ENCODE measurements around the gene NAPA.
"Not testable (repeated sequence)": the region's sequence is repeated elsewhere in the genome, so short reads cannot be mapped to it uniquely, and the experiment has no call there.

The NAPA gene

GRCh38 chr19:47499371-47499770 lies 15.5 kb downstream of the NAPA start:
- no peak for DNase-seq

GRCh38 chr19:47498561-47498960 lies 16.3 kb downstream of the NAPA start:
- no peak for DNase-seq

GRCh38 chr19:47497821-47498520 lies 16.9 kb downstream of the NAPA start:
- DNase-seq, result no peak

DNA sequence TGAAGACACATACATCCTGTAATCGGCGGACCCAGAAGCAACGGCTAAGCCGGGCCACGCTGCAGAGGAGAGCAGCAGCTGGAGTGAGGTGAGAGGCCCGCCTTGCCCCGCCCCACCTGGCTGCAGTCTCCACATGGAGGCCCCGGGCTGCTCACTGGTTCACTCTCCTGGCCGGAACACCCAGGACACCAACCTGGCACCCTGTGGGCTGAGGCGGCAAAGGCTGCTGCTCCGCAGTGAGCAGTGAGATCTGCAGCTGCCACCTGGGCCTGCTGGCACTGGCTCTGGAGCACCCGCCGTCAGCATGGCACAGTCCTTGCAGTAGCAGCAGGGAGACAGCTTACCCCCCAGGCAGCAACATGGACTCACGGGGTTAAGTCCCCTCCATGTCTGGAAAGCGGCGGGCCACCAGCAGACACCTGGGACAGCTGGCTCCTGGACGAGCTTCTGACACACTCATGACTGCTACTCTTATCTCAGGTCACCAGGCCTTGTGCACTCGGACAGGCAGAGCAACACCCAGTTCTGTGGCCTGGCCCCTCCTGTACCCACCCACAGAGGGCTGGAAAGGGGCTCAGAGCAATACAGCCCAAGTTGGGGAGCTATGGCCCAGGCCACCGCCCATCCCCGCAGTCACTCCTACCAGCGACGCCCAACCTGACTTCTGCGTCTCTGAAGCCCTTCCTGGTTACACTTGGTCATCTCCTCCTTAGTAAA lies 17.7 kb downstream of the NAPA start:
- no peak for DNase-seq

DNA sequence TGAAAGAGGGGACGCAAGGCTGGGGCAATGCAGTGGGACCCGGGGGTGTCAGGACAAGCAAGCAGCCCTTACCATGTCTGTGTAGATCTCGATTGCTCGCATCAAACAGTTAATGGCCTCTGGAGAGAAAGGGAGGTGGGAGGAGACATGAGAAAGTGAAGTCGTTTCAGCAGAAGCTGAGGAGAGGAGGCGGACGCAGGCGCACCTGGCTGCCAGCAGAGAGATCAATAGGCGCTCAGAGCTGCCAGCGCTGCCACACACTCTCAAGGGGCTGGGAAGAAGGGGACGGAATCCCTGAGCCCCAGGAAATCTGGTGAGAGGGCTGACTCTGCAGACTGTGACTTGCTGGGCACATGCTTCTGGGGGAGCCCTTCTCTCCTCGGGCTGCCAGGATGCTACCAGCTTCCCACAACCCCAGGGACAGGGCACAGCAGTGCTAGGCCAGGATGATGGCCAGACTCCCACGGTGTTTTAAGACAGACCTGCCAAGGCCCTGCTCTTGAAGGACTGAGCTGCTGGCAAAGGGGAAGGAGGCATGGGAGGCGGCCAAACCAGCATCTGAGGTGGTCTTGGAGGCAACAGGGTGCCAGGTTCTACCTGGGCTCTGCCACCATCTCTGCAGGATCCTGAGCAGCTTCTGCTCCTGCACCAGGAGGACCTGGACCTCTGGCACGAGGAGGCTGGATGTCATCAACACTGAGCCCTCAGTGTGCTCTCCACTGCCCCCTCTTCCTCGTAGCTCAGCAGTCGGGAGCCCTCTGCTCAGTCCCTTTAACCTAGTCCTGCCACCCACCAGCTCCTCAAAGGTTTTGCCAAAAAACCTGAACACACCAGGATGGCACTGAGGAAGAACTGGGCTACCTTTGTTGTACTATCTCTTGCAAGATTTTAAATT lies 19.1 kb downstream of the NAPA start:
- no peak for DNase-seq

DNA sequence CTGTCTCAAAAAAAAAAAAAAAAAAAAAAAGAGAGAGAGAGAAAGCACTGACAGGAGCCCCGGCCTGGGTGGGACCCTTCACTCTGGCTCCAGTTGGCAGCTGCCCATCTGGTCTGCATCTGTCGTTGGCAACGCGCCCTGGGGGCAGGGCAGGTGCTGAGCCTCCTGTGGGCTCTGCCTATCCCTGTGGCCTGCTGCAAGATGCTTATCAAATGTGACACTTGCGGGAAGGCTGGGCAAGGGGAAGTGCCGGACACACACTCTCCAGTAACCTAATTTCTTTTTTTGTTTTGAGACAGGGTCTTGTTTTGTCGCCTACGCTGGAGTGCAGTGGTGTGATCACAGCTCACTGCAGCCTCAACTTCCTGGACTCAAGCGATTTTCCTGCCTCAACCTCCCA lies 20.1 kb downstream of the NAPA start:
- no peak for DNase-seq

DNA sequence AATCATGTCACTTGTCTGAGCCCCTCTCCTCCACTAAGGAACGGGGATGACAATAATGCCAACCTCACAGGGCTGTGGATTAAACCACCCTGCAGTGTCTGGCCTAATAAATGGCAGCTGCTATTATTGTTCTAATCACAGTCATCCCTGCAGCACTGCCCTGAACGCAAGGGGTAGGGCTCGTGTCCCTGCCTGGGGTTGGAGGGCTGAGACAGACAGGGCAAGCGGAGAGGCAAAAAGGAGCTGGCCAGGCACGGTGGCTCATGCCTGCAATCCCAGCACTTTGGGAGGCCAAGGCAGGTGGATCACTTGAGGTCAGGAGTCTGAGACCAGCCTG lies 20.7 kb downstream of the NAPA start:
- DNase-seq, result no peak

GRCh38 chr19:47493378-47494210 lies 21.3 kb downstream of the NAPA start:
- DNase-seq, result no peak

GRCh38 chr19:47492571-47493377 lies 22.1 kb downstream of the NAPA start:
- DNase-seq, result no peak

GRCh38 chr19:47492137-47492533 lies 22.7 kb downstream of the NAPA start:
- DNase-seq, result no peak

DNA sequence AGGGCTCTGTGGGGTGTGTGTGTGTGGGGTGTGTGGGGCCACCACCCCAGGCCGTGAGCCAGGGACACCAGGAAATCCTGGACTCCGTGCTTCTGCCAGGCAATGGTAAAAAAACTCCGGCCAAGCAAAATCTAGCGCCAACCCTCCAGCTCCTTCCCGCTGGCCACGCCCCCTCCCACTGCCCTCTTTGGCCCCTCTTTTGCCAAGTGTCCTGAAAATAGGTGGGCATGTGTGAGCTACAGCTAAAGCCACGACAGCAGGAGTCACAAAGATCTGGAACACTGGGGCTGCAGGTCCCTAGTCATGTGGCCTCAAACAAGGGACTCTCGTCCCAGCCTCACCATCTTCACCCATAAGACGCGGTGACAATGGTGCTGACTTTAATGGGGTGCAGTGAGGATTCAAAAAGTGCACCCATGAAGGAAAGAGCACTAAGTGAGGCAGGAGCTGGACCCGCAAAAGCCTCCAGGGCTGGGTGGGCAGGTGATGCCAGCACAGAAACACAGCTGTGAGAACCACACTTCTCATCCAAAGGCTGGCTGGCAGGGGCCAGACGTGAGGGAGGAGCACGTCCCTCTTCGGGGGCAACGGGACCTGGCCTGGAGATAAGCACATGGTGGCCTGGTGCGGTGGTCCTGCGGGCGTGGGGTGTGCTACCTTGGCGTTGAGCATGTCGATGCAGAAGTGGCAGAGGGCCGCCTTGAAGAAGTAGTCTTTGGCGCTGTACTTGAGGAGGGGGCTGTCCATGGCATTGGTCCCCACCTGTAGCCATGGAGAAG lies 23.3 kb downstream of the NAPA start:
- DNase-seq, result no peak

GRCh38 chr19:47490847-47491246 lies 24.0 kb downstream of the NAPA start:
- no peak for DNase-seq

DNA sequence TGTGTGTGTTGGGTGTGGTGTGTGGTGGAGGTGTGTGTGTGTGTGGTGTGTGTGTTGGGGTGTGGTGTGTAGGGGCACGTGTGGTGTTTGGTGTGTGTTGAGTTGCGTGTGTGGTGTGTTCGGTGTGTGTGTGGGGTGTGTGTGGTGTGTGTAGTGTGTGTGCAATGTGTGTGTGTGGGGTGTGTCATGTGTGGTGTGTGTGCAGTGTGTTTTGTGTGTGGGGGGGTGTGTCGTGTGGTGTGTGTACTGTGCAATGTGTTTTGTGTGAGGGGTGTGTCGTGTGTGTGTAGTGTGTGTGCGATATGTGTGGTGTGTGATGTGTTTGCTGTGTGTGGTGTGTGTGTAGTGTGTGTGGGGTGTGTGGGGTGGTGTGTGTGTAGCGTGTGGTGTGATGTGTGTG lies 24.8 kb downstream of the NAPA start:
- no peak for DNase-seq

DNA sequence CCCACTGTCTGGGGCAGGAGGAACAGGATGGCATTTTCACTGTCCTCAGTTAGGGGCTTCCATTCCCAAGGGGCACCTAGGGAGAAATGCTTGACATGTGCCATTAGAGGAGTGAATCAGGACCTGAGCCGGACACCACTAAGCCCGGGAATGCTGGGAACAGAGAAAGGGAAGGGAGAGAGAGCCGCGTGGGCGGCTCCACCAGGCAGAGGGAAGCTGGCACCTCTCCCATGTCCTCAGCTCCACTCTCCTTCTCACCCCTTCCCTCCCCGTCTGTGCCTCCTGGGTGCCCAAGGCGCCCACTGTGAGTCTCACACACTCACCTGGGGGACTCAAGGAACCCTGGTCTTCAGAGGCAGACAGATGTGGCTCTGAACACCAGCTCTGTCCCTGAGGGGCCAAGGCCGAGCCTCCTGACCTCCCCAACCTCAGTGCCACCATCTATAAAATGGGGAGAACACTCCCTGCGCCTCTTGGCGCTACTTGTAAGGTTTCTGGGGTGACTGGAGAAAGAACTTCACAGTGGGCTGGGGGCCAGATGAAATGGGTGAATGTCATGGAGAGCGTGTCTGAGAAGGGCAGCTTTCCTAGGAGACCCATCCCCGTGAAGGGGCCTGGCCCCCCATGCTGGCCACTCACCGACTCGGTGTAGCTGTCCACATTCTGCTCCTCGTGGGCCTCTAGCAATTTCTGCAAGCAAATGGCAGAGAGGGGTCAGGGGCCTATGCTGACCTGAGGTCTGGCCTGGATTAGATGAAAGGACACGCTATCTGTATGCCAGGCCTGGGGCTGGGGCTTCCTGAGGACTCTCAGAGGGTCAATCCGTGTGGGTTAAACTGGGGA lies 25.6 kb downstream of the NAPA start:
- DNase-seq, result no peak

DNA sequence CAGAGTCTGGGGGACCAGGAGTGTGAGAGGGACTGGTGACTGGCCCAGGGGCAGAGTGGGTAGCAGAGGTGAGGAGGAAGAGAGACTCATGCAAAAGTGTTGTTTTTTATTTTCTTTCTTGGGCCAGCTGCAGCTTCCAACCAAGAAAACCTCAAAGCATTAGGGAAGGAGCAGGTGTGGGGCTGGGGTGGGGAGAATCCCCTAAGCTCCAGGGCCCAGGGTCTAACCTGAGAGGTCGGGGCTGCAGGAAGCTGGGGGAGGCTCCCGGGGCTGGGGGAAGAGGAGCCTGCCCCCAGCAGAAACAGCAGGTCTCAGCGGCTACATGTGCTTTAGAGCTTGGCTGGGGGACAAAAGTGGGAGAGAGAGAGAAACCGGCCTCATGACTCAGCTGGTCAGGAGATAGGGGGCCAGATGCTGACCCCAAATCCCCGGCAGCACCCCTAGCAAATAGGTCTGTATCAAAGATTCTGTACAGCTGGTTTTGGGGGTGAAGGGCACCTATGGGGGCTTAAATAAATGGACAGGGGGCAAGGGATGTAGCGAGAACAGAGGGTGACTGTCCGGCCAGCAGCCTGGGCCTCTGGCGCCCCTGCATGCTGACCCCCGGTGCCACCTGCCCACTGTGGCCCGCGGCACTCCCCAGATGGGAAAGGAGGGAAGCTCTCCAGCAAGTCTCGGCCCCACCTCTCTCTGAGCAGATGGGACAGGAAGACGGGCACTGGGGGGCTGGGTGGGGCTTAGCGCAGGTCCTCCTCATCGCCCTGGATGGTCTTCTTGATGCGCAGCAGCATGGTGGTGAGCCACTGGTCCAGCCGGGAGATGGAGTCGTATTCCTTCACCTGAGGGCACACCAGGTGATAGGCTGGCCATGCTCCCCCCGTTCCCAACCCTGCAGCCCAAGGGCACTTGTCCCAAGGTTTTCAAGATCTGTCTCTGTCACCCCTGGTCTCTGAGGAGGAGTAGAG lies 27.0 kb downstream of the NAPA start:
- DNase-seq, result no peak

GRCh38 chr19:47486900-47487299 lies 28.0 kb downstream of the NAPA start:
- DNase-seq, result no peak

GRCh38 chr19:47486220-47486619 lies 28.6 kb downstream of the NAPA start:
- DNase-seq, result not testable (repeated sequence)

- no peak for DNase-seq
Measured at GRCh38 chr19:47485210-47485609, 29.7 kb downstream of the NAPA start.

Data from activated CD4-positive, CD25-positive, alpha-beta regulatory T cell (primary cell).